H1 (cell line): ENCODE results near the gene NSF. TPM values are rescaled to one million over a fixed set of nuclear protein-coding genes. Genes with fewer than 3 reads are reported as not detected.

Source experiments
- CBX5 ChIP-seq: fragments of 300-800, 300-1000 bp; sonication (generic); IDR thresholded peaks from 2 replicates; pipeline ENCODE4 v1.7.1; 2016; ENCODE audit warnings: antibody characterized with exemption, low read length, low read depth
- CTBP2 ChIP-seq: IDR thresholded peaks from 2 replicates; pipeline ENCODE4 v1.7.0; 2011; ENCODE audit warnings: borderline replicate concordance, mild to moderate bottlenecking, moderate library complexity, mixed read lengths, low read length; ENCODE audit not compliant: insufficient read depth, insufficient read length
- KDM5A ChIP-seq: fragments of 200-600 bp; IDR thresholded peaks from 2 replicates; pipeline ENCODE4 v1.7.1; 2012; ENCODE audit warnings: mild to moderate bottlenecking, low read length, inconsistent platforms, mixed read lengths
- NRF1 ChIP-seq: IDR thresholded peaks from 2 replicates; pipeline ENCODE4 v1.6.1; 2011; ENCODE audit warnings: mild to moderate bottlenecking, low read depth, low read length, improper control_type of control experiment
- polyA plus RNA-seq, 7 experiments: library from polyadenylated mRNA; depleted of rRNA in 3 of 7; stranded (reverse) in 5 of 7; unstranded in 2 of 7; fragments of >200 nt in 5 of 7; fragments of 200-250 nt in 2 of 7; gene quantifications; 1 replicate in 5 of 7; 2 replicates in 1 of 7; 4 replicates in 1 of 7; pipeline versions ENCODE4 v1.2.1 to v1.2.3, GENCODE V29; 2011 to 2013; ENCODE audit warnings: missing spikeins in 2 of 7, mixed read lengths in 2 of 7
- total RNA-seq: library from RNA; stranded (reverse); fragmentation: NEBNext Ultra II Directional; extraction: Animal tissue kit (Norgen Biotek cat#: 25700); gene quantifications from 2 replicates; pipeline ENCODE4 v1.2.1, GENCODE V29; 2021

NSF gene
- total and polyA plus RNA-seq, 2 of the 8 experiments (the other 6 are each of a cell fraction or from before 2014, with no cell fraction given) = 13.0 to 27.7 TPM

GRCh38 chr17:46796084-46796483 is 205.6 kb downstream of the NSF start (continued):
- TF ChIP-seq CTBP2 (no peak), CBX5 (no peak), NRF1 (no peak), KDM5A (no peak)
